CD4-positive, alpha-beta memory T cell (primary cell): Measurements from ENCODE around the gene CCDC73. TPM values are rescaled to one million over a fixed set of nuclear protein-coding genes. Genes with fewer than 3 reads are reported as not detected.

ENCODE experiments used
- CTCF ChIA-PET: fragments of 350-600 bp; sonication (Branson Sonifier 250); formaldehyde crosslinking; loops from one replicate; lab custom pipeline; 2021; ENCODE audit warnings: inconsistent platforms; ENCODE audit not compliant: partially characterized antibody; lab: Charles Lee
- POLR2A ChIA-PET: fragments of 350-600 bp; sonication (Branson Sonifier 250); formaldehyde crosslinking; loops from one replicate; lab custom pipeline; 2021; ENCODE audit not compliant: partially characterized antibody; lab: Charles Lee
- DNase-seq, 5 donors: peaks; one replicate each; pipeline versions ENCODE4 v3.0.0 to v3.0.0-alpha.2; 2020 to 2022; ENCODE audit warnings: mixed read lengths in 1 of 5
- H3K27ac ChIP-seq: one replicate; pipeline ENCODE4 v1.7.0; 2013; ENCODE audit warnings: low read depth, low read length
- H3K27me3 ChIP-seq: 2 replicates; pipeline ENCODE4 v1.7.0; 2013; ENCODE audit warnings: mild to moderate bottlenecking, low read length, moderate library complexity; ENCODE audit not compliant: insufficient read depth
- H3K36me3 ChIP-seq: 2 replicates; pipeline ENCODE4 v1.7.0; 2013; ENCODE audit warnings: mild to moderate bottlenecking, low read length, moderate library complexity; ENCODE audit not compliant: insufficient read depth
- H3K4me1 ChIP-seq: 2 replicates; pipeline ENCODE4 v1.7.0; 2013; ENCODE audit warnings: mild to moderate bottlenecking, low read length, moderate library complexity; ENCODE audit not compliant: insufficient read depth
- H3K4me3 ChIP-seq, 2 donors: one replicate each; pipeline ENCODE4 v1.7.0; 2013; ENCODE audit warnings: low read length in 2 of 2, mild to moderate bottlenecking in 1 of 2
- H3K9me3 ChIP-seq, 2 donors: one replicate each; pipeline ENCODE4 v1.7.0; 2013; ENCODE audit warnings: low read length in 2 of 2, control low read depth in 1 of 2; ENCODE audit not compliant: control insufficient read depth in 1 of 2
- H3K27ac Mint-ChIP-seq, 7 donors: one replicate each; pipeline ENCODE4 v1.8.0; 2020 to 2021; ENCODE audit warnings: mixed read lengths in 7 of 7, mild to moderate bottlenecking in 6 of 7, inconsistent platforms in 3 of 7, moderate library complexity in 3 of 7
- H3K27me3 Mint-ChIP-seq, 2 donors: one replicate each; pipeline ENCODE4 v1.8.0; 2020 to 2021; ENCODE audit warnings: mixed read lengths in 2 of 2
- H3K36me3 Mint-ChIP-seq, 2 donors: one replicate each; pipeline ENCODE4 v1.8.0; 2020 to 2021; ENCODE audit warnings: mixed read lengths in 2 of 2, inconsistent platforms in 1 of 2, mild to moderate bottlenecking in 1 of 2
- H3K4me1 Mint-ChIP-seq, 4 donors: one replicate each; pipeline ENCODE4 v1.8.0; 2020 to 2021; ENCODE audit warnings: mixed read lengths in 4 of 4, mild to moderate bottlenecking in 1 of 4
- H3K4me3 Mint-ChIP-seq, 8 donors: one replicate each; pipeline ENCODE4 v1.8.0; 2020 to 2021; ENCODE audit warnings: mixed read lengths in 8 of 8, mild to moderate bottlenecking in 7 of 8, moderate library complexity in 6 of 8, inconsistent platforms in 3 of 8
- H3K9me3 Mint-ChIP-seq, 8 donors: one replicate each; pipeline ENCODE4 v1.8.0; 2020 to 2021; ENCODE audit warnings: mixed read lengths in 8 of 8, mild to moderate bottlenecking in 5 of 8, inconsistent platforms in 3 of 8, moderate library complexity in 1 of 8
- intact Hi-C: fragments of 100-400 bp; cut with micrococcal nuclease; formaldehyde crosslinking; loops from one replicate; pipeline ENCODE4 v1.15.1; 2023
- polyA plus RNA-seq, 2 donors: library from polyadenylated mRNA; unstranded; fragments of 300-500 nt; fragmentation: Illumina TruSeq; gene quantifications; one replicate each; pipeline ENCODE4 v1.2.3, GENCODE V29; 2021
- total RNA-seq, 2 experiments: library from RNA; stranded (reverse); gene quantifications; one replicate each; pipeline ENCODE4 v1.2.3, GENCODE V29; 2021

The CCDC73 gene
- total and polyA plus RNA-seq, 4 experiments from 2014 or later: not detected

DNA sequence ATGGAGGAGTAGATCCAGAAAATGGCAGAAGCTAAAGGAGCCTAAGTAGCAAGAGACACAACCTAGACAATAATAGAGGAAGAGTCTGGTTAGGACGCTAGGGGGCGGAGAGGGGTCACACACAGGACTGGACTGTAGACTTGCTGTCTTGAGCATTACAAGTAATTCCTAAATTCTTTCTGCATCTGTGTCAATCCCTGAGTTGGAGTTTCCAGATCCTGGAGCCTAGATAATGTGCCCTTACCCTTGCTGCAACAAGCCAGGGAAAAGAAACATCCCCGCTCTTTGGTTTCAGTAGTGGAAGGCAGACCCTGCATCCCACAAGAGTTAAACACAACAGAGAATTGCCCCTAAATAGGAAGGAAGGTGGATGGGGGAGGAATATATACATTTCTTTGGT lies 14.9 kb upstream of the CCDC73 start:
- Histone ChIP-seq H3K27ac (no peak overlapping the region), H3K36me3 (no peaks in the 10 kb centered on the region), H3K9me3 (no peaks in the 10 kb centered on the region), H3K4me1 (no peaks in the 10 kb centered on the region), H3K4me3 (no peak overlapping the region), H3K27me3 (no peaks in the 10 kb centered on the region)
- H3K27ac Mint-ChIP-seq: no peak overlapping the region
- intact Hi-C loops: loop anchor here (2.0 kb wide), 1 partner anchor 255 kb away; no protein-coding TSS in a partner anchor
- no peaks in the 10 kb centered on the region for H3K4me1 Mint-ChIP-seq
- ChIA-PET CTCF (interaction anchor here (1.0 to 1.4 kb wide), 2 partner anchors 13 to 256 kb away, joined by 4 to 8 read pairs; no protein-coding TSS in a partner anchor), POLR2A (no interaction called here)
- H3K36me3 Mint-ChIP-seq: no peaks in the 10 kb centered on the region
- no peaks in the 10 kb centered on the region for H3K27me3 Mint-ChIP-seq
- DNase-seq: peak in 3 of 5 donors; percentile 7 to 13 (median 13)
- no peak overlapping the region for H3K4me3 Mint-ChIP-seq
- H3K9me3 Mint-ChIP-seq: no peaks in the 10 kb centered on the region

DNA sequence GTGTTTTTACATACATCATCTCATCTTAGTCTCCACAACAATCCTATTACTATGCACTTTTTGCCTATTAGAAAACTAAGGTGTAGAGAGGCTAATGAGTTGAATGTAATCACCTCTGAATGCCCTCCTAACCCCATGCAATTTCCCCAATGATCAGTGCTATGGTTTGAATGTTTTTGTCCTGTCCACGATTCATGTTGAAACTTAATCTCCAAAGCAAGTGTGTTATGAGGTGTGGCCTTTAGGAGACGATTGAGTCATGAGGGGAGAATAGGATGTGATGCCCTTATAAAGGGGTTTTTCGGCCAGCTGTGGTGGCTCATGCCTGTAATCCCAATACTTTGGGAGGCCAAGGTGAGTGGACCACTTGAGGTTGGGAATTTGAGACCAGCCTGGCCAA lies 2.0 kb upstream of the CCDC73 start:
- peaks cover 8% of the 10 kb centered on the region for H3K4me1 ChIP-seq
- intact Hi-C loops: no loop called here
- Mint-ChIP-seq H3K9me3 (no peaks in the 10 kb centered on the region), H3K4me3 (no peak overlapping the region), H3K4me1 (peaks cover 2 to 7% (median 3%) of the 10 kb centered on the region in 4 donors), H3K36me3 (no peaks in the 10 kb centered on the region), H3K27ac (no peak overlapping the region), H3K27me3 (peaks cover 7 to 9% of the 10 kb centered on the region in 2 donors)
- no peaks in the 10 kb centered on the region for H3K27me3 ChIP-seq
- CTCF ChIA-PET: interaction anchor here (1.0 to 6.6 kb wide), 3 partner anchors 13 to 475 kb away, joined by 4 to 94 read pairs (median 6); no protein-coding TSS in a partner anchor
- H3K36me3 ChIP-seq: no peaks in the 10 kb centered on the region
- no peak overlapping the region for H3K27ac ChIP-seq
- DNase-seq: no peak
- POLR2A ChIA-PET: no interaction called here
- H3K9me3 ChIP-seq: no peaks in the 10 kb centered on the region
- H3K4me3 ChIP-seq: no peak overlapping the region

DNA sequence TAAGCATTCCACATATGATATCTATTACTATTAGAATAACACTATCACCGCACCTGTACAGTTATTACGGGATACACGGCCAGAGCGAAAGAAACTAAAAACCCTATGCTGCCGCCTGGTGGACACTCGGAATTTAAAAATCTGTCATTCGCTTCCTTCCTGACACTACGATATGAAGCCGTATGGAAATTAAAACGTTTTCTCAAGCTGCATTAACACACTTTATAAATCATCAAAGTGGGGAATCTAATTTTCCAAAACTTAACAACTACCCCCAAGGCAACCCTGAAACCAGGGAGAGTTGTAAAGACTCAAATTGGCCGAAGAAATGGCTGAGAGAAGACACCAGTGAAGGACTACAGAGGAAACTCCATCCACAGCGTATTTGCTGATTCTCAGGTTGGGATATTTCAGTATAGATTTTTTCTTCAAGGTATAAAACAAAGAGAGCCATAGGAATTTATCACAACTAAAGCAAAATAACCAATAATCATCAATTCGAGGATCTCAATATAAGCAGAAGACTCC lies 1.4 kb downstream of the CCDC73 start:
- H3K9me3 Mint-ChIP-seq: no peaks in the 10 kb centered on the region
- Histone ChIP-seq H3K36me3 (no peaks in the 10 kb centered on the region), H3K4me3 (no peak overlapping the region), H3K4me1 (peaks cover 8% of the 10 kb centered on the region), H3K9me3 (no peaks in the 10 kb centered on the region), H3K27ac (no peak overlapping the region), H3K27me3 (no peaks in the 10 kb centered on the region)
- intact Hi-C loops: loop anchor here (2.0 kb wide), 1 partner anchor 100 kb away; the partner anchor contains the start of gene QSER1
- no peaks in the 10 kb centered on the region for H3K36me3 Mint-ChIP-seq
- ChIA-PET CTCF (interaction anchor here (0.7 to 6.6 kb wide), 7 partner anchors 13 to 504 kb away, joined by 3 to 94 read pairs (median 4); no protein-coding TSS in a partner anchor), POLR2A (no interaction called here)
- H3K4me1 Mint-ChIP-seq: peaks cover 2 to 7% (median 3%) of the 10 kb centered on the region in 4 donors
- peak in 4 of 5 donors; percentile 53 to 57 (median 54) for DNase-seq
- peaks cover 8 to 9% of the 10 kb centered on the region in 2 donors for H3K27me3 Mint-ChIP-seq
- H3K4me3 Mint-ChIP-seq: peak overlapping the region in 4 of 8 donors; percentile 7 to 56 (median 47)
- H3K27ac Mint-ChIP-seq: no peak overlapping the region

DNA sequence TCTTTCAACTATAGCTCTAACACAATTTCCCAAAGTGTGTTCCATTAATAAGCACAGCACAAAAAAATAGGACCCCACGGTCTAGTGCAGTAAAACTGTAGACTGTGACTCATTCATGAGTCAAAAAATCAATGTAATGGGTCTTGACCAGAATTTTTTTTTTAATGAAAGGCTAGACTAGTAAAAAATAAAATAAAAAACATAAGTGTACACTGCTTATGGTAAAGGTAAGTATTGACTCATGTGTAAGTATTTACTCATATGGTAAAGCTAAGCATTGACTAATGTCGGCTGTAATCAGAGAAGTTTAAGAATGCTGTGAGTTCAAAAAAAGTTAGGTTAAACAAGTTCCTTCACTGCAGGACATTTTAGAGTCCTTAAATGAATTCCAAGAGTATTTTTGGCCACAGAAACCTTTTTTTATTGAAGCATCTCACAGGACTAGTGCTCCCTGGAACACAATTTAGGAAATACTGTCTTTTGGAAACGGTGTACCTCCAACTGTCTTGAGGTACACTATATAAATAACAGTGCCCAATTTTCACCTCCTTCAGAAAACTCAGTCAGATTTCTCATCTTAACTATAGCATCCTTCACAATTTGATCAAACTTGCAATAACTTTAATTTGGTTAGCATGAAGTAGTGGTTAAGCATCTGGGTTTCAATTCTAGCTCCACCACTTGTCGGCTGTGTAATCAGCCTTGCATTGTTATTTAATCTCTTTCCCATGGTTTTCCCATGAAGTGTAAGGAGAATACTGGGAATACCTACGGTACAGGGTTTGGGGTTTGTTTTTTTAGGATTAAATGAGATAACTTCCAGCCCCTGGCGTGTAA lies 2.1 kb downstream of the CCDC73 start:
- no peaks in the 10 kb centered on the region for H3K9me3 Mint-ChIP-seq
- Histone ChIP-seq H3K27ac (no peak overlapping the region), H3K4me1 (peaks cover 8% of the 10 kb centered on the region), H3K4me3 (no peak overlapping the region), H3K9me3 (no peaks in the 10 kb centered on the region), H3K36me3 (no peaks in the 10 kb centered on the region), H3K27me3 (no peaks in the 10 kb centered on the region)
- ChIA-PET POLR2A (no interaction called here), CTCF (interaction anchor here (0.9 to 6.6 kb wide), 9 partner anchors 10 to 503 kb away, joined by 3 to 94 read pairs (median 4); no protein-coding TSS in a partner anchor)
- H3K4me1 Mint-ChIP-seq: peaks cover 2 to 7% (median 3%) of the 10 kb centered on the region in 4 donors
- intact Hi-C loops: loop anchor here (2.0 kb wide), 1 partner anchor 100 kb away; the partner anchor contains the start of gene QSER1
- H3K27ac Mint-ChIP-seq: no peak overlapping the region
- H3K4me3 Mint-ChIP-seq: peak overlapping the region in 2 of 8 donors; percentile 43 to 56
- peaks cover 9 to 10% of the 10 kb centered on the region in 2 donors for H3K27me3 Mint-ChIP-seq
- H3K36me3 Mint-ChIP-seq: no peaks in the 10 kb centered on the region
- DNase-seq: no peak

DNA sequence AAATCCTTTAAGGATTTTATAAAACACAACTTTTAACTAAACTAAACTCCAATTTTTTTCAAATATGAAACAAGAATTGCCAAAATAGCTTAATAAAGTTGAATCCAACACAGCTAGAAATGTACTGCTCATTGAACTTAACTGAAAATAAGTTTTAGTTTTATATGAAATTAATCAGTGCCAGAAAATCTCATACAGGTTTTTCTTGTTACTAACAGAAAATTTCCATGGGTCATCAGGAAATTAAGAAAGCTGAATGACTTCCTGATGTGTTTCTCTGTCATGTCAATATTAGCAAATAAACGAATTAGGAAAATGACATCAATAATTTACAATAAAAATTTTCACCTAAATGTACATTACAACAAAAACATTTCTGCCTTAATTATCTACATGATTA lies 3.5 kb downstream of the CCDC73 start:
- H3K4me1 ChIP-seq: peaks cover 8% of the 10 kb centered on the region

DNA sequence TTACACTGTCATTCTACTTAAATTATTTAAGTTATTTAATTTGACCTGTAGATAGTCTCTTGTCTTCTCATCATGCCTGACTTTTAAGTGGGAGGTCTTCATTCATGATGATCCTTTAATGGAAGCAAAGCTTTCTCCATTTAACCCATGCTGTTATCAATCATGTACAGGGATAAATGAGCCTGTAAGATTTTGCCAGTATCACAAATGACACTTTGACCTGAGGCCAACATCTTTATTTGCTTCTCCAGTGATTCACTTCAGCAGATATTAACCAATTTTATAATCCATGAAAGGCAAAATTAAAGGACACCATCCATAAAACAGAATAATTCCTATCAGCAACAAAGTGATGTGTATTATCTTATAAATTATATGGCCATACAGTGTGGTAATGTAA lies 7.7 kb downstream of the CCDC73 start:
- Mint-ChIP-seq H3K27ac (no peak overlapping the region), H3K27me3 (peaks cover 5% of the 10 kb centered on the region in 2 donors)

More for the DNA sequence above, 3.5 kb downstream of the CCDC73 start:
- H3K27me3 ChIP-seq: no peaks in the 10 kb centered on the region
- CTCF ChIA-PET: interaction anchor here (1.1 to 6.6 kb wide), 6 partner anchors 11 to 478 kb away, joined by 3 to 94 read pairs (median 6); no protein-coding TSS in a partner anchor
- no peaks in the 10 kb centered on the region for H3K36me3 ChIP-seq
- Mint-ChIP-seq H3K36me3 (no peaks in the 10 kb centered on the region), H3K27ac (no peak overlapping the region), H3K4me1 (peaks cover 2 to 7% (median 3%) of the 10 kb centered on the region in 4 donors), H3K9me3 (no peaks in the 10 kb centered on the region), H3K4me3 (no peak overlapping the region), H3K27me3 (peaks cover 9 to 10% of the 10 kb centered on the region in 2 donors)
- no peak overlapping the region for H3K4me3 ChIP-seq
- H3K27ac ChIP-seq: no peak overlapping the region
- no peaks in the 10 kb centered on the region for H3K9me3 ChIP-seq
- POLR2A ChIA-PET: no interaction called here
- no peak for DNase-seq
- intact Hi-C loops: no loop called here

DNA sequence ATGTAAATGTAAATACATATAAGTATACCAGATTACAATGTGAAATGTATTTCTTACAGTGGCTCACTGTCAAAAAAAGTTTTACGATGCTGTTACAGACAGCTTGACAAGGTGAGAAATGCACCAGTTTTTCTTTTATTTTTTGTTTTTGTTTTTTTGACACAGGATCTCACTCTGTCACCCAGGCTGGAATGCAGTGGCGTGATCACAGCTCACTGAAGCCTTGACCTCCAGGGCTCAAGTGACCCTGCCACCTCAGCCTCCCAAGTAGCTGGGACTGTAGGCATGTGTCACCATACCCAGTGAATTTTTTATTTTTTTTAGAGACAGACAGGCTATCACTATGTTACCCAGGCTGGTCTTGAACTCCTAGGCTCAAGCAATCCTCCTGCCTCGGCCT lies 9.2 kb downstream of the CCDC73 start:
- CTCF ChIA-PET: interaction anchor here (1.1 to 1.8 kb wide), 2 partner anchors 9 to 464 kb away, joined by 3 to 6 read pairs; partner anchors contain the start of gene CCDC73

More for the DNA sequence above, 7.7 kb downstream of the CCDC73 start:
- Mint-ChIP-seq H3K4me1 (no peaks in the 10 kb centered on the region), H3K9me3 (no peaks in the 10 kb centered on the region), H3K4me3 (no peak overlapping the region), H3K36me3 (no peaks in the 10 kb centered on the region)
- intact Hi-C loops: no loop called here
- H3K4me1 ChIP-seq: no peaks in the 10 kb centered on the region
- H3K9me3 ChIP-seq: no peaks in the 10 kb centered on the region
- H3K27ac ChIP-seq: no peak overlapping the region
- no peaks in the 10 kb centered on the region for H3K27me3 ChIP-seq
- no peak for DNase-seq
- H3K36me3 ChIP-seq: no peaks in the 10 kb centered on the region
- ChIA-PET POLR2A (no interaction called here), CTCF (no interaction called here)
- no peak overlapping the region for H3K4me3 ChIP-seq

More for the DNA sequence above, 9.2 kb downstream of the CCDC73 start:
- Mint-ChIP-seq H3K9me3 (no peaks in the 10 kb centered on the region), H3K4me3 (no peak overlapping the region), H3K36me3 (no peaks in the 10 kb centered on the region), H3K27ac (no peak overlapping the region), H3K27me3 (peaks cover 2 to 5% of the 10 kb centered on the region in 2 donors), H3K4me1 (no peaks in the 10 kb centered on the region)
- Histone ChIP-seq H3K4me1 (no peaks in the 10 kb centered on the region), H3K27me3 (no peaks in the 10 kb centered on the region), H3K4me3 (no peak overlapping the region), H3K27ac (no peak overlapping the region), H3K36me3 (no peaks in the 10 kb centered on the region), H3K9me3 (no peaks in the 10 kb centered on the region)
- intact Hi-C loops: no loop called here
- DNase-seq: no peak
- POLR2A ChIA-PET: no interaction called here
